Neuronal stem cell (in vitro differentiated cells): ENCODE data around the gene DNAH17.

Source experiments
- DNase-seq: peaks from one replicate; pipeline ENCODE4 v3.0.0-alpha.2; 2013; ENCODE audit warnings: low spot score
- H2AFZ ChIP-seq: one replicate; pipeline ENCODE4 v1.6.1; 2013; ENCODE audit warnings: mild to moderate bottlenecking, low read length, inconsistent platforms
- H2AK5ac ChIP-seq: 2 replicates; pipeline ENCODE4 v1.6.1; 2013; ENCODE audit warnings: low read depth, mild to moderate bottlenecking, inconsistent platforms, low read length, moderate library complexity, mixed read lengths
- H2BK120ac ChIP-seq: 2 replicates; pipeline ENCODE4 v1.6.1; 2013; ENCODE audit warnings: low read depth, mild to moderate bottlenecking, inconsistent platforms, low read length, moderate library complexity, mixed read lengths
- H2BK12ac ChIP-seq: one replicate; pipeline ENCODE4 v1.6.1; 2013; ENCODE audit warnings: low read length, inconsistent platforms
- H2BK15ac ChIP-seq: 2 replicates; pipeline ENCODE4 v1.6.1; 2013; ENCODE audit warnings: mild to moderate bottlenecking, low read length, inconsistent platforms, mixed read lengths
- H2BK5ac ChIP-seq: one replicate; pipeline ENCODE4 v1.6.1; 2013; ENCODE audit warnings: inconsistent platforms, mild to moderate bottlenecking, low read length, moderate library complexity
- H3K14ac ChIP-seq: one replicate; pipeline ENCODE4 v1.6.1; 2013; ENCODE audit warnings: low read length, inconsistent platforms
- H3K18ac ChIP-seq: 2 replicates; pipeline ENCODE4 v1.6.1; 2013; ENCODE audit warnings: low read length, inconsistent platforms
- H3K23ac ChIP-seq: 2 replicates; pipeline ENCODE4 v1.6.1; 2013; ENCODE audit warnings: low read depth, mild to moderate bottlenecking, mixed read lengths, low read length, inconsistent platforms; ENCODE audit not compliant: poor library complexity
- H3K27ac ChIP-seq: replicated peaks from 3 replicates; pipeline ENCODE4 v1.5.1; 2013; ENCODE audit warnings: low read length, inconsistent platforms
- H3K27me3 ChIP-seq, 3 experiments: 2 replicates each; pipeline ENCODE4 v1.6.1; 2013; ENCODE audit warnings: low read length in 3 of 3, mild to moderate bottlenecking in 2 of 3, inconsistent platforms in 1 of 3, low read depth in 1 of 3, mixed read lengths in 1 of 3, moderate library complexity in 1 of 3; ENCODE audit not compliant: control insufficient read depth in 3 of 3, insufficient read depth in 3 of 3
- H3K36me3 ChIP-seq, 2 donors: replicated peaks in 1 of 2; 2 replicates each; pipeline ENCODE4 v1.6.1; 2013; ENCODE audit warnings: low read length in 2 of 2; ENCODE audit not compliant: control insufficient read depth in 2 of 2, insufficient read depth in 2 of 2
- H3K4ac ChIP-seq: 2 replicates; pipeline ENCODE4 v1.6.1; 2013; ENCODE audit warnings: inconsistent platforms, mild to moderate bottlenecking, low read length, moderate library complexity
- H3K4me1 ChIP-seq, 2 donors: 1 replicate in 1 of 2; 2 replicates in 1 of 2; pipeline ENCODE4 v1.6.1; 2013; ENCODE audit warnings: low read length in 2 of 2, low read depth in 1 of 2; ENCODE audit not compliant: control insufficient read depth in 2 of 2, insufficient read depth in 1 of 2
- H3K4me2 ChIP-seq: one replicate; pipeline ENCODE4 v1.6.1; 2013; ENCODE audit warnings: mild to moderate bottlenecking, low read length, inconsistent platforms; ENCODE audit not compliant: insufficient read depth, poor library complexity, severe bottlenecking
- H3K4me3 ChIP-seq, 2 donors: 2 replicates each; pipeline ENCODE4 v1.5.1; 2013; ENCODE audit warnings: low read length in 2 of 2, mild to moderate bottlenecking in 2 of 2, inconsistent platforms in 1 of 2, moderate library complexity in 1 of 2
- H3K79me1 ChIP-seq: one replicate; pipeline ENCODE4 v1.6.1; 2013; ENCODE audit warnings: low read depth, mild to moderate bottlenecking, inconsistent platforms, low read length, moderate library complexity
- H3K9ac ChIP-seq: one replicate; pipeline ENCODE4 v1.6.1; 2013; ENCODE audit warnings: mild to moderate bottlenecking, low read depth, low read length, inconsistent platforms; ENCODE audit not compliant: poor library complexity
- H3K9me3 ChIP-seq, 2 donors: replicated peaks in 1 of 2; 2 replicates each; pipeline versions ENCODE3 to v1.6.1; 2013; ENCODE audit warnings: low read length in 2 of 2, mild to moderate bottlenecking in 2 of 2, inconsistent platforms in 1 of 2, low read depth in 1 of 2, mixed read lengths in 1 of 2, moderate library complexity in 1 of 2; ENCODE audit not compliant: control insufficient read depth in 2 of 2, insufficient read depth in 1 of 2
- H4K8ac ChIP-seq: one replicate; pipeline ENCODE4 v1.6.1; 2013; ENCODE audit warnings: low read depth, mild to moderate bottlenecking, inconsistent platforms, low read length, moderate library complexity
- H4K91ac ChIP-seq: one replicate; pipeline ENCODE4 v1.6.1; 2013; ENCODE audit warnings: low read length, low read depth, mild to moderate bottlenecking, inconsistent platforms; ENCODE audit not compliant: poor library complexity
- WGBS, 2 donors: extraction: QIAGEN DNeasy Blood & Tissue Kit; methylation state at CpG; one replicate each; pipeline ENCODE4 v1.1.7; 2013; ENCODE audit warnings: missing lambda C conversion rate in 2 of 2, mixed read lengths in 1 of 2; ENCODE audit not compliant: insufficient read length in 2 of 2, insufficient replicate concordance in 1 of 2; ENCODE audit errors: extremely low coverage in 2 of 2; 5-methylcytosine and 5-hydroxymethylcytosine counted together

DNAH17 gene

GRCh38 chr17:78398390-78398789 is 178.8 kb downstream of the DNAH17 start:
- Histone ChIP-seq H3K9ac (no peak overlapping the region), H2BK15ac (no peak overlapping the region), H3K4ac (no peak overlapping the region), H3K4me2 (no peak overlapping the region), H2AK5ac (no peak overlapping the region), H3K27ac (no peak overlapping the region), H4K91ac (no peak overlapping the region), H3K23ac (no peak overlapping the region), H3K14ac (no peak overlapping the region), H2AFZ (no peak overlapping the region), H3K79me1 (peaks cover 19% of the 10 kb centered on the region), H3K4me1 (no peaks in the 10 kb centered on the region), H2BK5ac (peak overlapping the region; percentile 42), H3K27me3 (peaks cover 0 to 2% (median 0%) of the 10 kb centered on the region in 3 experiments), H2BK12ac (no peak overlapping the region), H3K4me3 (no peak overlapping the region), H4K8ac (no peak overlapping the region), H3K18ac (no peak overlapping the region), H3K9me3 (no peaks in the 10 kb centered on the region), H2BK120ac (no peak overlapping the region), H3K36me3 (peaks cover 57 to 94% of the 10 kb centered on the region in 2 donors)
- DNase-seq, result no peak
- no CpG with 5 or more reads among the region's 3 CpGs for WGBS, 2 donors

GRCh38 chr17:78397681-78398101 is 179.5 kb downstream of the DNAH17 start:
- no peak overlapping the region for H2BK12ac ChIP-seq
- H3K4me2 ChIP-seq, result no peak overlapping the region
- H3K9me3 ChIP-seq, result no peaks in the 10 kb centered on the region
- peaks cover 16% of the 10 kb centered on the region for H3K79me1 ChIP-seq
- no peak overlapping the region for H2BK120ac ChIP-seq
- no peak overlapping the region for H3K23ac ChIP-seq
- H3K14ac ChIP-seq, result no peak overlapping the region
- peaks cover 52 to 91% of the 10 kb centered on the region in 2 donors for H3K36me3 ChIP-seq
- no peaks in the 10 kb centered on the region for H3K4me1 ChIP-seq
- no peak overlapping the region for H2BK5ac ChIP-seq
- H2BK15ac ChIP-seq, result no peak overlapping the region
- H3K27me3 ChIP-seq, result peaks cover 0 to 2% (median 0%) of the 10 kb centered on the region in 3 experiments
- no peak overlapping the region for H3K4ac ChIP-seq
- H4K91ac ChIP-seq, result no peak overlapping the region
- WGBS, 2 donors, result no CpG with 5 or more reads among the region's 13 CpGs
- H3K27ac ChIP-seq, result no peak overlapping the region
- no peak overlapping the region for H2AFZ ChIP-seq
- H3K18ac ChIP-seq, result no peak overlapping the region
- H4K8ac ChIP-seq, result no peak overlapping the region
- H3K9ac ChIP-seq, result peak overlapping the region; percentile 63
- no peak for DNase-seq
- H2AK5ac ChIP-seq, result no peak overlapping the region
- H3K4me3 ChIP-seq, result no peak overlapping the region

GRCh38 chr17:78396441-78397337 is 180.5 kb downstream of the DNAH17 start:
- Histone ChIP-seq H3K27ac (no peak overlapping the region), H3K4ac (no peak overlapping the region), H4K8ac (no peak overlapping the region), H3K18ac (no peak overlapping the region), H2BK5ac (no peak overlapping the region), H2BK120ac (no peak overlapping the region), H2BK12ac (no peak overlapping the region), H3K14ac (peak overlapping the region; percentile 17), H3K9ac (no peak overlapping the region), H3K79me1 (peaks cover 13% of the 10 kb centered on the region), H3K9me3 (no peaks in the 10 kb centered on the region), H4K91ac (no peak overlapping the region), H3K4me1 (no peaks in the 10 kb centered on the region), H3K36me3 (peaks cover 48 to 92% of the 10 kb centered on the region in 2 donors), H2AK5ac (no peak overlapping the region), H3K27me3 (peaks cover 0 to 2% (median 0%) of the 10 kb centered on the region in 3 experiments), H3K4me3 (no peak overlapping the region), H2AFZ (no peak overlapping the region), H2BK15ac (no peak overlapping the region), H3K23ac (peak overlapping the region; percentile 75), H3K4me2 (no peak overlapping the region)
- WGBS, 2 donors, result no CpG with 5 or more reads among the region's 14 CpGs
- DNase-seq, result no peak

GRCh38 chr17:78395155-78395554 is 182.0 kb downstream of the DNAH17 start:
- Histone ChIP-seq H2BK12ac (no peak overlapping the region), H4K8ac (no peak overlapping the region), H3K4me1 (peaks cover 0 to 4% of the 10 kb centered on the region in 2 donors)

More at GRCh38 chr17:78395155-78395554, 182.0 kb downstream of the DNAH17 start:
- no peak overlapping the region for H4K91ac ChIP-seq
- H3K4ac ChIP-seq, result no peak overlapping the region
- WGBS, 2 donors, result no CpG with 5 or more reads among the region's 2 CpGs
- peak overlapping the region; percentile 66 for H3K9ac ChIP-seq
- no peak overlapping the region for H3K27ac ChIP-seq
- H3K9me3 ChIP-seq, result no peaks in the 10 kb centered on the region
- peaks cover 0 to 2% (median 0%) of the 10 kb centered on the region in 3 experiments for H3K27me3 ChIP-seq
- no peak overlapping the region for H2BK5ac ChIP-seq
- no peak overlapping the region for H2AK5ac ChIP-seq
- no peak overlapping the region for H3K4me3 ChIP-seq
- H2BK15ac ChIP-seq, result no peak overlapping the region
- no peak overlapping the region for H2AFZ ChIP-seq
- H2BK120ac ChIP-seq, result no peak overlapping the region
- peaks cover 18% of the 10 kb centered on the region for H3K79me1 ChIP-seq
- H3K18ac ChIP-seq, result no peak overlapping the region
- H3K23ac ChIP-seq, result no peak overlapping the region
- no peak overlapping the region for H3K14ac ChIP-seq
- H3K36me3 ChIP-seq, result peaks cover 34 to 85% of the 10 kb centered on the region in 2 donors
- H3K4me2 ChIP-seq, result no peak overlapping the region
- no peak for DNase-seq
